HG02588 (cell line): ENCODE results near the gene CENPC.
A peak's percentile ranks its signal among the peaks of the same experiment; 100 is the strongest.
"Not testable (repeated sequence)": the region's sequence is repeated elsewhere in the genome, so short reads cannot be mapped to it uniquely, and the experiment has no call there.

Source experiments
- ATAC-seq: cut with Tn5 transposase; IDR thresholded peaks from one replicate; pipeline ENCODE4 v1.9.1; 2021; ENCODE audit warnings: mild to moderate bottlenecking, moderate library complexity; ENCODE audit not compliant: unreplicated experiment

The CENPC gene

GRCh38 chr4:67545199-67546003 lies at the start of gene CENPC:
TSS of gene CENPC (minus strand) at chr4:67545503. CDS start at chr4:67545355, 148 bp downstream.
- peak; percentile 96 for ATAC-seq

GRCh38 chr4:67593741-67594175 lies 48.5 kb upstream of the CENPC start:
- ATAC-seq, result no peak

GRCh38 chr4:67587156-67587555 lies 41.9 kb upstream of the CENPC start:
- ATAC-seq, result no peak

- no peak for ATAC-seq
Measured at GRCh38 chr4:67584496-67584895, 39.2 kb upstream of the CENPC start.

- ATAC-seq, result no peak
Measured at GRCh38 chr4:67581913-67582312, 36.6 kb upstream of the CENPC start.

- ATAC-seq, result peak; percentile 59
Measured at GRCh38 chr4:67581208-67581857, 36.0 kb upstream of the CENPC start.

- peak; percentile 35 for ATAC-seq
Measured at GRCh38 chr4:67580577-67580976, 35.3 kb upstream of the CENPC start.

- peak; percentile 36 for ATAC-seq
Measured at GRCh38 chr4:67576538-67576937, 31.2 kb upstream of the CENPC start.

- ATAC-seq, result no peak
Measured at GRCh38 chr4:67576059-67576466, 30.8 kb upstream of the CENPC start.

GRCh38 chr4:67575232-67576058 lies 30.1 kb upstream of the CENPC start:
- peak; percentile 94 for ATAC-seq

GRCh38 chr4:67573193-67573592 lies 27.9 kb upstream of the CENPC start:
- no peak for ATAC-seq

GRCh38 chr4:67571975-67572374 lies 26.7 kb upstream of the CENPC start:
- no peak for ATAC-seq

GRCh38 chr4:67570537-67570936 lies 25.2 kb upstream of the CENPC start:
- no peak for ATAC-seq

GRCh38 chr4:67568820-67569219 lies 23.5 kb upstream of the CENPC start:
- ATAC-seq, result no peak

GRCh38 chr4:67566335-67566734 lies 21.0 kb upstream of the CENPC start:
- no peak for ATAC-seq

- ATAC-seq, result no peak
Measured at GRCh38 chr4:67565284-67565683, 20.0 kb upstream of the CENPC start.

- ATAC-seq, result peak; percentile 47
Measured at GRCh38 chr4:67558493-67558892, 13.2 kb upstream of the CENPC start, which contains the start of gene STAP1. TSS of gene STAP1 (plus strand) at chr4:67558727. CDS start at chr4:67558810, 83 bp downstream.

GRCh38 chr4:67556436-67556835 lies 11.1 kb upstream of the CENPC start:
- ATAC-seq, result no peak

GRCh38 chr4:67555447-67555846 lies 10.1 kb upstream of the CENPC start:
- ATAC-seq, result no peak

GRCh38 chr4:67554096-67554495 lies 8.8 kb upstream of the CENPC start:
- ATAC-seq, result no peak

GRCh38 chr4:67552146-67552792 lies 7.0 kb upstream of the CENPC start:
- not testable (repeated sequence) for ATAC-seq
